HepG2 (cell line): ENCODE measurements around the gene BCL2L1. TPM values are rescaled to one million over a fixed set of nuclear protein-coding genes. Genes with fewer than 3 reads are reported as not detected.

Experiments
- BORCS8-MEF2B ChIP-seq: sonication (generic); formaldehyde crosslinking; IDR thresholded peaks from 2 replicates; pipeline ENCODE4 v1.8.0; 2022; ENCODE audit warnings: mild to moderate bottlenecking, missing genetic modification reagents
- CC2D1A ChIP-seq: sonication (generic); formaldehyde crosslinking; IDR thresholded peaks from 2 replicates; pipeline ENCODE4 v1.8.1; 2023; ENCODE audit warnings: mild to moderate bottlenecking, missing genetic modification reagents
- HCFC1 ChIP-seq: fragments of 150-350 bp; IDR thresholded peaks from 2 replicates; pipeline ENCODE4 v1.6.1; 2014; ENCODE audit warnings: low read depth, low read length
- HMGA1 ChIP-seq: sonication (generic); formaldehyde crosslinking; conservative IDR thresholded peaks from 2 replicates; pipeline ENCODE4 v1.4.0; 2020; ENCODE audit warnings: missing genetic modification reagents
- KLF11 ChIP-seq: IDR thresholded peaks from 2 replicates; pipeline ENCODE4 v1.6.1; 2016; ENCODE audit warnings: missing compliant biosample characterization
- NFYB ChIP-seq: sonication (generic); formaldehyde crosslinking; IDR thresholded peaks from 2 replicates; pipeline ENCODE4 v1.4.0; 2020; ENCODE audit warnings: missing genetic modification reagents
- RNF2 ChIP-seq: fragments of 450-650 bp; conservative IDR thresholded peaks from 2 replicates; pipeline ENCODE4 v1.6.1; 2016; ENCODE audit warnings: low read depth
- SATB2 ChIP-seq: sonication (generic); formaldehyde crosslinking; IDR thresholded peaks from 2 replicates; pipeline ENCODE4 v1.5.0; 2020; ENCODE audit warnings: missing genetic modification reagents
- SCMH1 ChIP-seq: sonication (generic); formaldehyde crosslinking; IDR thresholded peaks from 2 replicates; pipeline ENCODE4 v1.9.0; 2021; ENCODE audit warnings: missing genetic modification reagents, mild to moderate bottlenecking, borderline replicate concordance
- SPEN ChIP-seq: sonication (generic); formaldehyde crosslinking; IDR thresholded peaks from 2 replicates; pipeline ENCODE4 v1.5.1; 2020; ENCODE audit warnings: low read depth, mild to moderate bottlenecking, missing genetic modification reagents
- ZNF430 ChIP-seq: sonication (generic); formaldehyde crosslinking; IDR thresholded peaks from 2 replicates; pipeline ENCODE4 v1.9.0; 2021; ENCODE audit warnings: mild to moderate bottlenecking, missing genetic modification reagents
- ZNF629 ChIP-seq: sonication (generic); formaldehyde crosslinking; conservative IDR thresholded peaks from 2 replicates; pipeline ENCODE4 v1.5.0; 2020; ENCODE audit warnings: missing genetic modification reagents
- ZNF7 ChIP-seq: IDR thresholded peaks from 2 replicates; pipeline ENCODE4 v1.6.1; 2016; ENCODE audit warnings: missing biosample characterization, missing genetic modification reagents
- ZZZ3 ChIP-seq: sonication (generic); formaldehyde crosslinking; IDR thresholded peaks from 2 replicates; pipeline ENCODE4 v1.4.0; 2020; ENCODE audit warnings: missing genetic modification reagents, mild to moderate bottlenecking, borderline replicate concordance
- polyA plus RNA-seq, 8 experiments: library from polyadenylated mRNA; depleted of rRNA in 3 of 8; stranded (reverse) in 7 of 8; unstranded in 1 of 8; fragments of >200 nt; fragmentation: Illumina TruSeq in 4 of 8; extraction: Trizol in 4 of 8; gene quantifications; 2 replicates each; pipeline versions ENCODE4 v1.2.1 to v1.2.3, GENCODE V29; 2011 to 2016; ENCODE audit warnings: low read depth in 4 of 8, missing spikeins in 1 of 8, mixed read lengths in 1 of 8; ENCODE audit not compliant: insufficient read depth in 1 of 8
- total RNA-seq, 5 experiments: library from RNA; depleted of rRNA; stranded (reverse); fragments of >200 nt; fragmentation: Illumina TruSeq; extraction: Trizol; gene quantifications; 2 replicates each; pipeline ENCODE4 v1.2.3, GENCODE V29; 2016; ENCODE audit warnings: low read depth in 1 of 5
- TF ChIP-seq, protein P1 (sequence below): sonication (generic); formaldehyde crosslinking; IDR thresholded peaks from 2 replicates; pipeline ENCODE4 v1.8.0; 2022; ENCODE audit warnings: missing genetic modification reagents, mild to moderate bottlenecking, moderate library complexity, borderline replicate concordance
- TF ChIP-seq, protein P2 (sequence below): sonication (generic); formaldehyde crosslinking; IDR thresholded peaks from 2 replicates; pipeline ENCODE4 v1.4.0; 2020; ENCODE audit warnings: missing genetic modification reagents
- TF ChIP-seq, protein P3 (sequence below): sonication (generic); formaldehyde crosslinking; IDR thresholded peaks from 2 replicates; pipeline ENCODE4 v1.4.0; 2020; ENCODE audit warnings: mild to moderate bottlenecking, low read depth, missing genetic modification reagents
- TF ChIP-seq, protein P4 (sequence below): sonication (generic); formaldehyde crosslinking; IDR thresholded peaks from 2 replicates; pipeline ENCODE4 v1.4.0; 2020; ENCODE audit warnings: mild to moderate bottlenecking, missing genetic modification reagents, borderline replicate concordance

Gene BCL2L1
- total and polyA plus RNA-seq, 2 of the 13 experiments (the other 11 are each of a cell fraction or from before 2014, with no cell fraction given), result 164 to 258 TPM

DNA sequence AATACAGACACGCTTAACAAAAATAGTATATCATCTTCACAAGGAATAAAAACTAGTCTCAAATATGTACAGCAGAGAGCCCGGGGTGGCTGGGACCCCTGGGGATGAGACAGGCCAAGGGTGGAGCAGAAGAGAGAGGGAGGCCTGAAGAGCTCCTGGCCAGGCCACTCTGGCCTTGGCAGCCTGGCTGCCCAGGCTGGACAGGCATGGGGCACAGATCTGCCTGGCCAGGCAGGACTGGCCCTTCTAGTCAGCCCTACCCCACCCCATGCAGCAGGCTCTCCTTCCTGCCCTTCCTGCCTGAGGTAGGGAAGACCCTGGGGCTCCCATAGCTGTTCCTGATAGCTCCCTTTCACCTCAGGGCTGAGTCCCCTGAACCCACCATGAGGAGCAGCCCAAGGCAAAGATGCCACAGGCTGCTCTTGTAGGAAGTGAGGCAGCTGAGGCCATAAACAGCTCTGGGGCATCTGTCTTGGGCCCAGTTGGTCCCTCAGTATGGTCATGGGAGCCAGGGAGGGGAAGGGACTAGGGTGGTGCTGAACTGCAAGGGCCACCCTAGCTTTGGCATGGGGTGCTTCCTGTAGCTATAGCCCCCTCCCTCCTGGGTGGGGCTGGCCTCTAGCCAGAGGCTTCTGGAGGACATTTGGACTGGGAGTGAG, 57.8 kb downstream of the BCL2L1 start (continued):
- TF ChIP-seq, protein P1, sequence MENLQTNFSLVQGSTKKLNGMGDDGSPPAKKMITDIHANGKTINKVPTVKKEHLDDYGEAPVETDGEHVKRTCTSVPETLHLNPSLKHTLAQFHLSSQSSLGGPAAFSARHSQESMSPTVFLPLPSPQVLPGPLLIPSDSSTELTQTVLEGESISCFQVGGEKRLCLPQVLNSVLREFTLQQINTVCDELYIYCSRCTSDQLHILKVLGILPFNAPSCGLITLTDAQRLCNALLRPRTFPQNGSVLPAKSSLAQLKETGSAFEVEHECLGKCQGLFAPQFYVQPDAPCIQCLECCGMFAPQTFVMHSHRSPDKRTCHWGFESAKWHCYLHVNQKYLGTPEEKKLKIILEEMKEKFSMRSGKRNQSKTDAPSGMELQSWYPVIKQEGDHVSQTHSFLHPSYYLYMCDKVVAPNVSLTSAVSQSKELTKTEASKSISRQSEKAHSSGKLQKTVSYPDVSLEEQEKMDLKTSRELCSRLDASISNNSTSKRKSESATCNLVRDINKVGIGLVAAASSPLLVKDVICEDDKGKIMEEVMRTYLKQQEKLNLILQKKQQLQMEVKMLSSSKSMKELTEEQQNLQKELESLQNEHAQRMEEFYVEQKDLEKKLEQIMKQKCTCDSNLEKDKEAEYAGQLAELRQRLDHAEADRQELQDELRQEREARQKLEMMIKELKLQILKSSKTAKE (CRISPR knock-in tag), result no peak
- no peak for TF ChIP-seq ZNF7
- TF ChIP-seq, protein P2, sequence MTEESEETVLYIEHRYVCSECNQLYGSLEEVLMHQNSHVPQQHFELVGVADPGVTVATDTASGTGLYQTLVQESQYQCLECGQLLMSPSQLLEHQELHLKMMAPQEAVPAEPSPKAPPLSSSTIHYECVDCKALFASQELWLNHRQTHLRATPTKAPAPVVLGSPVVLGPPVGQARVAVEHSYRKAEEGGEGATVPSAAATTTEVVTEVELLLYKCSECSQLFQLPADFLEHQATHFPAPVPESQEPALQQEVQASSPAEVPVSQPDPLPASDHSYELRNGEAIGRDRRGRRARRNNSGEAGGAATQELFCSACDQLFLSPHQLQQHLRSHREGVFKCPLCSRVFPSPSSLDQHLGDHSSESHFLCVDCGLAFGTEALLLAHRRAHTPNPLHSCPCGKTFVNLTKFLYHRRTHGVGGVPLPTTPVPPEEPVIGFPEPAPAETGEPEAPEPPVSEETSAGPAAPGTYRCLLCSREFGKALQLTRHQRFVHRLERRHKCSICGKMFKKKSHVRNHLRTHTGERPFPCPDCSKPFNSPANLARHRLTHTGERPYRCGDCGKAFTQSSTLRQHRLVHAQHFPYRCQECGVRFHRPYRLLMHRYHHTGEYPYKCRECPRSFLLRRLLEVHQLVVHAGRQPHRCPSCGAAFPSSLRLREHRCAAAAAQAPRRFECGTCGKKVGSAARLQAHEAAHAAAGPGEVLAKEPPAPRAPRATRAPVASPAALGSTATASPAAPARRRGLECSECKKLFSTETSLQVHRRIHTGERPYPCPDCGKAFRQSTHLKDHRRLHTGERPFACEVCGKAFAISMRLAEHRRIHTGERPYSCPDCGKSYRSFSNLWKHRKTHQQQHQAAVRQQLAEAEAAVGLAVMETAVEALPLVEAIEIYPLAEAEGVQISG (CRISPR knock-in tag), result no peak; the same call in 1 of the 2 replicates
- TF ChIP-seq HCFC1, result no peak
- TF ChIP-seq ZZZ3, result no peak
- TF ChIP-seq RNF2, result no peak
- no peak for TF ChIP-seq ZNF629 (CRISPR knock-in tag)
- TF ChIP-seq KLF11 (CRISPR knock-in tag), result no peak; the same call in 1 of the 2 replicates
- TF ChIP-seq HMGA1 (CRISPR knock-in tag), result no peak
- TF ChIP-seq BORCS8-MEF2B (CRISPR knock-in tag), result no peak
- TF ChIP-seq CC2D1A (CRISPR knock-in tag), result no peak
- TF ChIP-seq ZNF430, result no peak
- TF ChIP-seq, protein P3, sequence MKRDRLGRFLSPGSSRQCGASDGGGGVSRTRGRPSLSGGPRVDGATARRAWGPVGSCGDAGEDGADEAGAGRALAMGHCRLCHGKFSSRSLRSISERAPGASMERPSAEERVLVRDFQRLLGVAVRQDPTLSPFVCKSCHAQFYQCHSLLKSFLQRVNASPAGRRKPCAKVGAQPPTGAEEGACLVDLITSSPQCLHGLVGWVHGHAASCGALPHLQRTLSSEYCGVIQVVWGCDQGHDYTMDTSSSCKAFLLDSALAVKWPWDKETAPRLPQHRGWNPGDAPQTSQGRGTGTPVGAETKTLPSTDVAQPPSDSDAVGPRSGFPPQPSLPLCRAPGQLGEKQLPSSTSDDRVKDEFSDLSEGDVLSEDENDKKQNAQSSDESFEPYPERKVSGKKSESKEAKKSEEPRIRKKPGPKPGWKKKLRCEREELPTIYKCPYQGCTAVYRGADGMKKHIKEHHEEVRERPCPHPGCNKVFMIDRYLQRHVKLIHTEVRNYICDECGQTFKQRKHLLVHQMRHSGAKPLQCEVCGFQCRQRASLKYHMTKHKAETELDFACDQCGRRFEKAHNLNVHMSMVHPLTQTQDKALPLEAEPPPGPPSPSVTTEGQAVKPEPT (CRISPR knock-in tag), result 0 out of 2 replicates have a peak, but pooled peaks have one; percentile 50
- TF ChIP-seq SATB2 (CRISPR knock-in tag), result no peak
- TF ChIP-seq, protein P4, sequence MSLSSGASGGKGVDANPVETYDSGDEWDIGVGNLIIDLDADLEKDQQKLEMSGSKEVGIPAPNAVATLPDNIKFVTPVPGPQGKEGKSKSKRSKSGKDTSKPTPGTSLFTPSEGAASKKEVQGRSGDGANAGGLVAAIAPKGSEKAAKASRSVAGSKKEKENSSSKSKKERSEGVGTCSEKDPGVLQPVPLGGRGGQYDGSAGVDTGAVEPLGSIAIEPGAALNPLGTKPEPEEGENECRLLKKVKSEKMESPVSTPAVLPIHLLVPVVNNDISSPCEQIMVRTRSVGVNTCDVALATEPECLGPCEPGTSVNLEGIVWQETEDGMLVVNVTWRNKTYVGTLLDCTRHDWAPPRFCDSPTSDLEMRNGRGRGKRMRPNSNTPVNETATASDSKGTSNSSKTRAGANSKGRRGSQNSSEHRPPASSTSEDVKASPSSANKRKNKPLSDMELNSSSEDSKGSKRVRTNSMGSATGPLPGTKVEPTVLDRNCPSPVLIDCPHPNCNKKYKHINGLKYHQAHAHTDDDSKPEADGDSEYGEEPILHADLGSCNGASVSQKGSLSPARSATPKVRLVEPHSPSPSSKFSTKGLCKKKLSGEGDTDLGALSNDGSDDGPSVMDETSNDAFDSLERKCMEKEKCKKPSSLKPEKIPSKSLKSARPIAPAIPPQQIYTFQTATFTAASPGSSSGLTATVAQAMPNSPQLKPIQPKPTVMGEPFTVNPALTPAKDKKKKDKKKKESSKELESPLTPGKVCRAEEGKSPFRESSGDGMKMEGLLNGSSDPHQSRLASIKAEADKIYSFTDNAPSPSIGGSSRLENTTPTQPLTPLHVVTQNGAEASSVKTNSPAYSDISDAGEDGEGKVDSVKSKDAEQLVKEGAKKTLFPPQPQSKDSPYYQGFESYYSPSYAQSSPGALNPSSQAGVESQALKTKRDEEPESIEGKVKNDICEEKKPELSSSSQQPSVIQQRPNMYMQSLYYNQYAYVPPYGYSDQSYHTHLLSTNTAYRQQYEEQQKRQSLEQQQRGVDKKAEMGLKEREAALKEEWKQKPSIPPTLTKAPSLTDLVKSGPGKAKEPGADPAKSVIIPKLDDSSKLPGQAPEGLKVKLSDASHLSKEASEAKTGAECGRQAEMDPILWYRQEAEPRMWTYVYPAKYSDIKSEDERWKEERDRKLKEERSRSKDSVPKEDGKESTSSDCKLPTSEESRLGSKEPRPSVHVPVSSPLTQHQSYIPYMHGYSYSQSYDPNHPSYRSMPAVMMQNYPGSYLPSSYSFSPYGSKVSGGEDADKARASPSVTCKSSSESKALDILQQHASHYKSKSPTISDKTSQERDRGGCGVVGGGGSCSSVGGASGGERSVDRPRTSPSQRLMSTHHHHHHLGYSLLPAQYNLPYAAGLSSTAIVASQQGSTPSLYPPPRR (CRISPR knock-in tag), result 0 out of 2 replicates have a peak, but pooled peaks have one; percentile 6
- no peak; the same call in 1 of the 2 replicates for TF ChIP-seq SPEN (CRISPR knock-in tag)
- TF ChIP-seq SCMH1, result no peak
- 0 out of 2 replicates have a peak, but pooled peaks have one; percentile 9 for TF ChIP-seq NFYB (CRISPR knock-in tag)
